Medulla oblongata (tissue), 1 donor: ENCODE results near the gene PRICKLE1.

ENCODE experiments used
- DNase-seq: peaks from one replicate; pipeline ENCODE4 v3.0.0-alpha.2; 2015; ENCODE audit errors: extremely low spot score

The PRICKLE1 gene

GRCh38 chr12:42450248-42450647 is 139.3 kb downstream of the PRICKLE1 start:
- no peak for DNase-seq

GRCh38 chr12:42448841-42449240 is 140.7 kb downstream of the PRICKLE1 start:
- DNase-seq = no peak

GRCh38 chr12:42447371-42447786 is 142.2 kb downstream of the PRICKLE1 start:
- DNase-seq = no peak

GRCh38 chr12:42446761-42447160 is 142.8 kb downstream of the PRICKLE1 start:
- DNase-seq = no peak

GRCh38 chr12:42445891-42446290 is 143.7 kb downstream of the PRICKLE1 start:
- no peak for DNase-seq

- no peak for DNase-seq
Measured at GRCh38 chr12:42444192-42444943, 145.2 kb downstream of the PRICKLE1 start.

- DNase-seq = no peak
Measured at GRCh38 chr12:42442888-42443287, 146.7 kb downstream of the PRICKLE1 start.

- no peak for DNase-seq
Measured at GRCh38 chr12:42442311-42442759, 147.2 kb downstream of the PRICKLE1 start.

- DNase-seq = no peak
Measured at GRCh38 chr12:42440608-42441007, 148.9 kb downstream of the PRICKLE1 start.

- no peak for DNase-seq
Measured at GRCh38 chr12:42432517-42433140, 156.9 kb downstream of the PRICKLE1 start.

GRCh38 chr12:42428850-42429249 is 160.7 kb downstream of the PRICKLE1 start:
- no peak for DNase-seq

- no peak for DNase-seq
Measured at GRCh38 chr12:42426746-42427145, 162.8 kb downstream of the PRICKLE1 start.

- no peak for DNase-seq
Measured at GRCh38 chr12:42422785-42423184, 166.8 kb downstream of the PRICKLE1 start.

GRCh38 chr12:42421844-42422779 is 167.4 kb downstream of the PRICKLE1 start:
- DNase-seq = no peak

- DNase-seq = no peak
Measured at GRCh38 chr12:42420395-42420794, 169.2 kb downstream of the PRICKLE1 start.

- no peak for DNase-seq
Measured at GRCh38 chr12:42410340-42410739, 179.2 kb downstream of the PRICKLE1 start.

- DNase-seq = no peak
Measured at GRCh38 chr12:42409471-42409870, 180.1 kb downstream of the PRICKLE1 start.

- no peak for DNase-seq
Measured at GRCh38 chr12:42407306-42407705, 182.2 kb downstream of the PRICKLE1 start.
